NCI-H748 (cell line): ENCODE data around the gene KPNA6.
"Not testable (repeated sequence)": the region's sequence is repeated elsewhere in the genome, so short reads cannot be mapped to it uniquely, and the experiment has no call there.

Experiments used
- DNase-seq: peaks from one replicate; lab custom pipeline; 2025; ENCODE audit not compliant: unreplicated experiment; lab: John Stamatoyannopoulos, UW

Gene KPNA6

GRCh38 chr1:32100359-32100758 lies 7.5 kb upstream of the KPNA6 start:
- no peak for DNase-seq

DNA sequence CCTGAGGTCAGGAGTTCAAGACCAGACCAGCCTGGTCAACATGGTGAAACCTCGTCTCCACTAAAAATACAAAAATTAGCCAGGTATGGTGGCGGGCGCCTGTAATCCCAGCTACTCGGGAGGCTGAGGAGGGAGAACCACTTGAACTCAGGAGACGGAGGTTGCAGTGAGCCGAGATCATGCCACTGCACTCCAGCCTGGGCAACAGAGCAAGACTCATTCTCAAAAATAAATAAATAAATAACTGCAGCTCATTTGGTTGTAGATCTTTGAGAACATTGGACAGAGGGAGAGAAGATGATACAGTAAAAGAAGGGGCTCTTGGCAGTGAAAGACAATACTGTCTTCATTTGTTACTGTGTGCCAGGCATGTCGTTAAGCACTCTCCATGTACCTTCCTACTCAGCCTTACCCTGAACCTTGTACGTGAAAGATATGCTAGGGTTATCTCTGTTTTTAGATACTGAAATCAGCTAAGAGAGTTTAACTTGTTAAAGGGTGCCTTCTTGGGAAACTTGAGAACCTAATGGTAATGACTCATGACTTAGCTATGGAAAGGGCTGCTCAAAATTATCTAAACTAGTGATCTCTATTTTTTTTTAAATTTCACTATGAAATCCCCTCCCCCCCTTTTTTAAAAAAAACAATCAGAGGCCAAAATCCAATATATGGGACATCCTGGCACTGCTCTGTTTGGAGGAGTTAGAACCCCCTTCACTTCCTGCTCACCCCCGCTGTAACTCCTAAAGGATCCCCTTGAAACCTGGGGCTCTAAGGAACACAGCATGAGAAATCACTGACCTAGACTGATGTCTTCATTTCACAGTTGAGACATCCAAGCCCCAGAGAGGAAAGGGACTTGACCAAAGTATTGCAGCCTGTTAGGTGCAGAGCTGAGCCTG lies 6.8 kb upstream of the KPNA6 start:
- no peak for DNase-seq

- DNase-seq: no peak
These were observed 3.7 kb upstream of the KPNA6 start for GRCh38 chr1:32104127-32104526.

DNA sequence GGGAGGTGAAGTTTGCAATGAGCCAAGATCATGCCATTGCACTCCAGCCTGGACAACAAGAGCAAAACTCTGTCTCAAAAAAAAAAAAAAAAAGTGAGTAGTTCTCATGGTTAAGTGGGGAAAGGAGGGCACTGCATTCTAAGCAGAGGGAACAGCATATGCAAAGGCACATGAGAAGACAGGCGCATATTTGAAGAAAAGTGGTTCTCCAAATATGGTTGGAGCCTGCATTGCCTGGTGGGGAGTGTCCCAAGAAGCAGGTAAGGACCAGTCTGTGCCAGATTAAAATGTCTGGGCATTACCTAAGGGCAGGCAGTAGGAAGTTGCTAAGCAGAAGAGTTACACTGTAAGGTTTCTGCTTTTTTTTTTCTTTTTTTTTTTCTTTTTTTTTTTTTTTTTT lies 2.5 kb upstream of the KPNA6 start:
- DNase-seq: no peak

GRCh38 chr1:32106663-32107275 lies 1.1 kb upstream of the KPNA6 start:
- no peak for DNase-seq

DNA sequence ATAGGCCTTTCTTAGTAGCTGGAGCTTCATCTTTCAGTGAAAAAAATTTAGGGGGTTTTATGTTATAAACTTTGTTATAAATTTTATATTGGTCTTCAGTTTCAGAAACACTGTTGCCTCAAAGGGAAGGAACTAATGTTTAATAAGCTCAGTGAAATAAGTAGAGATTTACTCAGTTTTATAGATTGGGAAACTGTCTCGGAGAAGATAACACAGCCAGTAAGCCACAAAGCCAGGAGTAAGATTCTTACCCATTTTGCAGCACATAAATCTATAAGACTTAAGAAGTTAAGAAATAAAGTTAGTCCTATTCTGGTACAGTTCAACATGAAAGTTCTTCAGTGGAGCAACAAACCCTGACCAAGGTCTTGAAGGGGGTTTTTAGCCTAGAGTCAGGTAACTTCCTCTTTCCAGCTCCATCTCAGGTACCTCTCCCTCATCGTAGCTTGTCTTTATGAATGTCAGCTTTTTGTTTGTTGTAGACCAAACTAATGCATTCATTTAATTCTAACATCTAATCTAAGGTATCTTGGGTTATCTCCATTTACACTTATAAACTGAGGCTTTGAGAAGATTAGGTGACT lies 3.3 kb downstream of the KPNA6 start:
- DNase-seq: no peak

GRCh38 chr1:32111789-32112188 lies 3.9 kb downstream of the KPNA6 start:
- DNase-seq: no peak

- no peak for DNase-seq
These were observed 5.0 kb downstream of the KPNA6 start for GRCh38 chr1:32112806-32113375.

GRCh38 chr1:32113436-32113835 lies 5.6 kb downstream of the KPNA6 start:
- DNase-seq: not testable (repeated sequence)

DNA sequence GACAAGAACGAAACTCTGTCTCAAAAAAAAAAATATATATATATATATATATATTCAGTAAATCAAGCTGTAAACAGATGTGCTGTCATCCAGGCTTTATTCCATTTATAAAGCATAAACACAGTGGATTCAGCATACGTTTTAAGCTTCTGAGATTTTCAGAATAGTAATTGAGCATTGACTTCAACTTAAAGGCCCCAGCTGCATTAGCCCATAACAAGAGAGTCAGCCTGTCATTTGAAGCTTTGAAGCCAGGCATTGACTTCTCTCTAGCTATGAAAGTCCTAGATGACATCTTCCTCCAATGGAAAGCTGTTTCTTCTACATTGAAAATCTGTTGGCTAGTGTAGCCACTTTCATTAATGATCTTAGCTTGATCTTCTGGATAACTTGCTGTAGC lies 6.6 kb downstream of the KPNA6 start:
- DNase-seq: no peak

GRCh38 chr1:32115496-32115895 lies 7.6 kb downstream of the KPNA6 start:
- DNase-seq: no peak

DNA sequence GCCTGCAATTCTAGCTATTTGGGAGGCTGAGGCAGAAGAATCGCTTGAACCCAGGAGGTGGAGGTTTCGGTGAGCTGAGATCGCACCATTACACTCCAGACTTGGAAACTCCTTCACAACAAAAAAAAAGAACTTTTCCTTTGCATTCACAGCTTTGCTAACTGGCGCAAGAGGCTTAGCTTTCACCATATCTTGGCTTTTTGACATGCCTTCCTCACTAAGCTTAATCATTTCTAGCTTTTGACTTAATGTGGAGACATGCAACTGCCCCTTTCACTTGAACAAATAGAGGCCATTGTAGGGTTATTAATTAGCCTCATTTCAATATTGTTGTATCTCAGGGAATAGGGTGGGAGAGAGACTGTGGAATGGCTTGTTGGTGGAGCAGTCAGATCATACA lies 8.7 kb downstream of the KPNA6 start:
- no peak for DNase-seq

DNA sequence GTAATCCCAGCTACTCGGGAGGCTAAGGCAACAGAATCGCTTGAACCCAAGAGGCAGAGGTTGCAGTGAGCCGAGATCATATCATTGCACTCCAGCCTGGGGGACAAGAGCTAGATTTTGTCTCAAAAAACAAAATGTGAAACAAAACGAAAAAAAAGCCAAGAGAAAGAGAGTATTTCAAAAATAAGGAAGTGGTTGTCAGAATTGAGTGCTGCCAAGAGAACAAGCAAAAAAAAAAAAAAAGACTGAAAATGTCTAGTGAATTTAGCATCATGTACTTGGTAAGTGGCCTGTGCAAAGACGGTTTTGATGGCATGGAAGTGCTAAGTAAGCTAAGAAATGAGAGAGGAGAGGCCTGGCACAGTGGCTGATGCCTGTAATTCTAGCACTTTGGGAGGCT lies 14.3 kb downstream of the KPNA6 start:
- DNase-seq: no peak

GRCh38 chr1:32123361-32123760 lies 15.5 kb downstream of the KPNA6 start:
- not testable (repeated sequence) for DNase-seq

DNA sequence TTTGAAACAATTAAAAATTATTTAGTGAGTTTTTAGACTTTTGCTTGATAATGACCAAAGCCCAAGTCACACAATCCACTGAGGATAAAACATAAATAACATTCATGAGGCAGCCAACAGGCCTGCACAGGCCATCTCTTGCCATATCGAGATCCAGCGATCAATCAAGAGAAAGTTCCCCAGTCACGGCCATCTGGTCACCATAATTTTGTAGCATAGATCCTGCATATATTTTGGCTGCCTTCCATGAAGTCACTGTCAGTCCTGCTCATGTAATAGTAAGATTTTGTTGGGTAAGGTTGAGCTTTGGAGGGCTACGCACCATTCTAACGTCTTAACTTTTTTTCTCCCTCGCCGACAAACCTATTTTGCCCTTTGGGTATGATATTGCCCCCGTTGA lies 17.5 kb downstream of the KPNA6 start:
- no peak for DNase-seq

GRCh38 chr1:32126770-32127169 lies 18.9 kb downstream of the KPNA6 start:
- no peak for DNase-seq

- DNase-seq: no peak
These were observed 19.7 kb downstream of the KPNA6 start for GRCh38 chr1:32127409-32128198.

DNA sequence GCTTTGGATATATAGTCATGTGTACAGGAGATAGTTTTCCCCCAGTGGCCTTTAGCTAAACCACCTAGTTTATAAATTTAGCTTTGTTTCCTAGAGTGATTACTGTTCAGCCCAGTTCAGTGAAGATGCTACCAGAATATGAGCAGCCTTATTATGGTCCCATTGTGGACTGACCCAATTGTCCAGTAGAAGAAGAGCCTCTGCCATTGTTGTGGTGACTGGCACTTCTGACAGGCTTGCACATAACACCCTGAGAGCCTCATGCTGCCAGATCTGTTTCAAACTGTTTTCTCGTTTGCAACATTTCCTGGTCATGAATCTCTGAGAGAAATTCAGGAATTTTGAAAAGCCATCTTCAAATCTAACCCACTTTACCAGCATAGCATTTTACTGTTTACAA lies 20.6 kb downstream of the KPNA6 start:
- DNase-seq: no peak

- DNase-seq: no peak
These were observed 21.1 kb downstream of the KPNA6 start for GRCh38 chr1:32128964-32129363.

- DNase-seq: not testable (repeated sequence)
These were observed 26.1 kb downstream of the KPNA6 start for GRCh38 chr1:32133950-32134280.

GRCh38 chr1:32137111-32137510 lies 29.3 kb downstream of the KPNA6 start:
- DNase-seq: no peak
